IMR-90 (cell line): ENCODE results near the gene SPATA17. TPM values are rescaled to one million over a fixed set of nuclear protein-coding genes. Genes with fewer than 3 reads are reported as not detected.

Experiments
- ATAC-seq: fragments of 200-7000 bp; cut with Tn5 transposase; 2 replicates; pipeline ENCODE4 v1.9.1; 2020; ENCODE audit warnings: low read depth, mild to moderate bottlenecking, moderate library complexity
- BruUV-seq: library from RNA; stranded (reverse); fragments of 400-500 nt; replicated peaks from 2 replicates; lab custom pipeline; 2021; lab: Mats Ljungman, UMichigan
- CTCF ChIA-PET: fragments of 300-600 bp; formaldehyde crosslinking; extraction: SDS; loops from one replicate; lab custom pipeline; 2021; ENCODE audit warnings: antibody characterized with exemption; lab: Yijun Ruan, JAX
- POLR2A ChIA-PET: fragments of 300-600 bp; sonication (Branson Sonifier 250); formaldehyde crosslinking; loops from one replicate; lab custom pipeline; 2022; ENCODE audit warnings: antibody characterized with exemption; ENCODE audit not compliant: unreplicated experiment; lab: Charles Lee
- DNase-seq: peaks from one replicate; pipeline ENCODE4 v3.0.0; 2013
- H2AFZ ChIP-seq: replicated peaks from 2 replicates; pipeline ENCODE3; 2013; ENCODE audit warnings: low read length, mild to moderate bottlenecking; ENCODE audit not compliant: poor library complexity
- H2AK5ac ChIP-seq: 2 replicates; pipeline ENCODE4 v1.6.1; 2013; ENCODE audit warnings: low read depth, low read length, inconsistent platforms
- H2AK9ac ChIP-seq: replicated peaks from 2 replicates; pipeline ENCODE3; 2013; ENCODE audit warnings: mild to moderate bottlenecking, low read depth, low read length, moderate library complexity; ENCODE audit not compliant: poor library complexity
- H2BK120ac ChIP-seq: 2 replicates; pipeline ENCODE4 v1.6.1; 2013; ENCODE audit warnings: low read depth, low read length, inconsistent platforms
- H2BK15ac ChIP-seq: 3 replicates; pipeline ENCODE4 v1.6.1; 2013; ENCODE audit warnings: low read depth, low read length, inconsistent platforms
- H2BK20ac ChIP-seq: 2 replicates; pipeline ENCODE4 v1.6.1; 2013; ENCODE audit warnings: low read depth, mild to moderate bottlenecking, inconsistent platforms, low read length, moderate library complexity
- H2BK5ac ChIP-seq: 2 replicates; pipeline ENCODE4 v1.6.1; 2013; ENCODE audit warnings: mild to moderate bottlenecking, low read depth, low read length, inconsistent platforms; ENCODE audit not compliant: poor library complexity, severe bottlenecking
- H3K14ac ChIP-seq: replicated peaks from 2 replicates; pipeline ENCODE4 v1.6.1; 2013; ENCODE audit warnings: low read depth, low read length, inconsistent platforms
- H3K18ac ChIP-seq: 2 replicates; pipeline ENCODE4 v1.6.1; 2013; ENCODE audit warnings: low read depth, low read length, control low read depth
- H3K23ac ChIP-seq: 2 replicates; pipeline ENCODE4 v1.6.1; 2013; ENCODE audit warnings: low read depth, low read length, inconsistent platforms
- H3K27ac ChIP-seq: 2 replicates; pipeline ENCODE4 v1.5.1; 2013; ENCODE audit warnings: mild to moderate bottlenecking, control low read depth, low read length; ENCODE audit not compliant: insufficient read depth
- H3K27me3 ChIP-seq: 2 replicates; pipeline ENCODE4 v1.6.1; 2013; ENCODE audit warnings: low read length; ENCODE audit not compliant: control insufficient read depth, insufficient read depth
- H3K36me3 ChIP-seq: 2 replicates; pipeline ENCODE4 v1.6.1; 2013; ENCODE audit warnings: low read length, mixed read lengths; ENCODE audit not compliant: control insufficient read depth, insufficient read depth
- H3K4ac ChIP-seq: 2 replicates; pipeline ENCODE4 v1.6.1; 2013; ENCODE audit warnings: low read depth, low read length, inconsistent platforms
- H3K4me1 ChIP-seq: 2 replicates; pipeline ENCODE4 v1.6.1; 2013; ENCODE audit warnings: low read length, mixed read lengths; ENCODE audit not compliant: control insufficient read depth, insufficient read depth
- H3K4me2 ChIP-seq: 2 replicates; pipeline ENCODE4 v1.6.1; 2013; ENCODE audit warnings: low read depth, mild to moderate bottlenecking, control low read depth, low read length, moderate library complexity
- H3K4me3 ChIP-seq: 2 replicates; pipeline ENCODE4 v1.5.1; 2013; ENCODE audit warnings: low read depth, mild to moderate bottlenecking, control low read depth, low read length, moderate library complexity; ENCODE audit not compliant: insufficient read depth
- H3K56ac ChIP-seq: 2 replicates; pipeline ENCODE4 v1.6.1; 2013; ENCODE audit warnings: low read length, inconsistent platforms; ENCODE audit not compliant: insufficient read depth; ENCODE audit errors: extremely low read depth
- H3K79me1 ChIP-seq, 2 experiments: 2 replicates each; pipeline ENCODE4 v1.6.1; 2013; ENCODE audit warnings: low read length in 2 of 2, inconsistent platforms in 1 of 2, low read depth in 1 of 2
- H3K9ac ChIP-seq: 2 replicates; pipeline ENCODE4 v1.6.1; 2013; ENCODE audit warnings: low read depth, low read length, control low read depth
- H3K9me1 ChIP-seq: 2 replicates; pipeline ENCODE4 v1.6.1; 2013; ENCODE audit warnings: low read length, inconsistent platforms; ENCODE audit not compliant: insufficient read depth
- H3K9me3 ChIP-seq: 2 replicates; pipeline ENCODE4 v1.6.1; 2013; ENCODE audit warnings: low read length; ENCODE audit not compliant: control insufficient read depth, insufficient read depth
- H4K20me1 ChIP-seq: 2 replicates; pipeline ENCODE4 v1.6.1; 2013; ENCODE audit warnings: low read length, inconsistent platforms; ENCODE audit not compliant: insufficient read depth
- H4K5ac ChIP-seq: 2 replicates; pipeline ENCODE4 v1.6.1; 2013; ENCODE audit warnings: mild to moderate bottlenecking, low read depth, low read length, control low read depth
- H4K8ac ChIP-seq, 2 experiments: 2 replicates each; pipeline ENCODE4 v1.6.1; 2013; ENCODE audit warnings: low read depth in 2 of 2, low read length in 2 of 2, control low read depth in 1 of 2, inconsistent platforms in 1 of 2
- H4K91ac ChIP-seq: 2 replicates; pipeline ENCODE4 v1.6.1; 2013; ENCODE audit warnings: low read depth, low read length, inconsistent platforms; ENCODE audit not compliant: insufficient read depth
- CEBPB ChIP-seq: IDR thresholded peaks from 2 replicates; pipeline ENCODE4 v1.6.1; 2012; ENCODE audit warnings: low read depth, low read length, improper control_type of control experiment
- FOS ChIP-seq: fragments of 150-350 bp; IDR thresholded peaks from 2 replicates; pipeline ENCODE4 v1.6.1; 2016; ENCODE audit warnings: low read depth, low read length
- MAFK ChIP-seq: IDR thresholded peaks from 2 replicates; pipeline ENCODE4 v1.6.1; 2012; ENCODE audit warnings: low read depth, low read length, improper control_type of control experiment
- MAZ ChIP-seq: IDR thresholded peaks from 2 replicates; pipeline ENCODE4 v1.6.1; 2012; ENCODE audit warnings: low read depth, mild to moderate bottlenecking, low read length, improper control_type of control experiment, moderate library complexity, borderline replicate concordance
- RAD21 ChIP-seq: IDR thresholded peaks from 2 replicates; pipeline ENCODE4 v1.6.1; 2012; ENCODE audit warnings: low read length, improper control_type of control experiment
- RCOR1 ChIP-seq: IDR thresholded peaks from 2 replicates; pipeline ENCODE4 v1.6.1; 2012; ENCODE audit warnings: mild to moderate bottlenecking, low read length, improper control_type of control experiment; ENCODE audit not compliant: insufficient replicate concordance
- RFX5 ChIP-seq: IDR thresholded peaks from 2 replicates; pipeline ENCODE4 v1.8.0; 2012; ENCODE audit warnings: low read depth, mild to moderate bottlenecking, low read length, moderate library complexity
- SMC3 ChIP-seq: fragments of 150-350 bp; IDR thresholded peaks from 2 replicates; pipeline ENCODE4 v1.6.1; 2016; ENCODE audit warnings: low read depth, mild to moderate bottlenecking, antibody characterized with exemption, low read length, moderate library complexity
- dilution Hi-C: fragments of 300-500 bp; cut with HindIII; formaldehyde crosslinking; loops from one replicate; pipeline ENCODE4 v1.14.3; 2018; ENCODE audit warnings: low sequenced_read_pairs; ENCODE audit not compliant: unreplicated experiment
- in situ Hi-C: fragments of 300-500 bp; cut with MboI; formaldehyde crosslinking; loops from 3 replicates; pipeline ENCODE4 v1.14.3; 2019; ENCODE audit warnings: low sequenced_read_pairs, inconsistent platforms, mixed read lengths
- intact Hi-C: fragments of 100-400 bp; cut with micrococcal nuclease; formaldehyde crosslinking; loops from 2 replicates; pipeline ENCODE4 v1.10.0; 2022
- polyA plus RNA-seq, 3 experiments: library from polyadenylated mRNA; depleted of rRNA; stranded (reverse); fragments of >200 nt; gene quantifications; 2 replicates each; pipeline ENCODE4 v1.2.3, GENCODE V29; 2012; ENCODE audit warnings: low replicate concordance in 1 of 3
- total RNA-seq: library from RNA; depleted of rRNA; stranded (reverse); fragments of >200 nt; gene quantifications from 2 replicates; pipeline ENCODE4 v1.2.3, GENCODE V29; 2012
- TF ChIP-seq, protein P1 (sequence below): fragments of 150-350 bp; IDR thresholded peaks from 2 replicates; pipeline ENCODE4 v1.6.1; 2017; ENCODE audit warnings: mild to moderate bottlenecking, antibody characterized with exemption, low read length, low read depth

Gene SPATA17
- total and polyA plus RNA-seq, 2 of the 4 experiments (the other 2 are of a cell fraction): 0.03 to 0.18 TPM

DNA sequence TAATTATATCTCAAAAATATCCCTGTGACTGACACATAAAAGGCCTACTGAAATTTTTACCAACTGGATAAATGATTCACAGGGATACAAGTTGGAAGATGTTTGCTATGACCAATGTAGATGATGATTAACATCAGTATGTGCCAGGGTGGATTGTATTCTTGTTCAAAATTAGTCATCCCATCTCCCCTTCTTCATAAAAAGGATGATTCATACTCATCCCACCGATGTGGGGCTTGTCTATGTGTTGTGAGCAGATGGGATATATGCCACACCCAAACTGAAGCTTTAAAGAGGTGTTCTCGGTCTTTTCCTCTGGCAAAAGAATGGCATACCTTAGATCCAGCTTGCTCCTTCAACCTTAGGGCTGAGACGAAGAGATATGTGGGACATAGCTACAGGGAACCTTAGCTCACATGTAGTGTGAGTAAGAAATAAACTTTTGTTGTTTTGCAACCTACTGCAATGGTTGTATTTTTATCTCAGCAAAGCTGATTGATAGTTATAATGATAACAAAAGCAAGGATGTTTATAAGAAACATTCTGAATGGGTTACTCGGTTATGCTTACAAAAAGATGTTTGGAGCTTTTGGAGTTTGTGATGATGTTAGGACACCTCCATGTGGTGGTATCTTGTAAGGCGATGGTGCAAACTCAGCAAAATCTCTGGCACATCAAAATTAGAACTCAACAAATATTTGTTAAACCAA lies 29.4 kb downstream of the SPATA17 start (continued):
- TF ChIP-seq SMC3: peak; percentile 54; the same call in 1 of the 2 replicates
- TF ChIP-seq MAFK: peak; percentile 97
- TF ChIP-seq CEBPB: peak; percentile 91

DNA sequence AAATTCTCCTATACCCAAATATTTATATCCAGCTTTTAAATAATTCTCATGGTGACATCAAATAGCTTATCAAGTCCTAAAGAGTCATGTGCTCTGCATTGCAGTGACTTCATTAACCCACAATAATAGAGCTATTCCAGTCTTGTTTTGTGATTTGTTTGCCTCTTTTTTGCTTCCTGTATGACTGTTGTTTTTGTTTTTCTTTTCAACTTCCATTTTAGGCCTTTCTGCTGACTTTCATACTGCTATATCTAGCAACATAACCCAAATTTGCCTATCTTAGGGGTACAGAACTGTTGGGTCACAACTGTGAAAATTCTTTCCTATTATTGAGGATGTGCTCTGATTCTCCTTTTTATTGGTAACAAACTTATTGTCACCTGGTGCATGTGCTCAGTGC lies 30.3 kb downstream of the SPATA17 start:
- H2AK5ac ChIP-seq: 0 out of 2 replicates have a peak overlapping the region, but pooled peaks have one; percentile 15
- H3K18ac ChIP-seq: peak overlapping the region; percentile 96
- DNase-seq (no peak), ATAC-seq (0 out of 2 replicates have a peak, but pooled peaks have one; percentile 12)
- H4K91ac ChIP-seq: peak overlapping the region; percentile 52; the same call in 1 of the 2 replicates
- dilution Hi-C loops (no loop called here), intact Hi-C loops (loop anchor here (2.0 to 10.0 kb wide), 5 partner anchors 243 to 1669 kb away; no protein-coding TSS in a partner anchor), in situ Hi-C loops (loop anchor here (25.0 kb wide), 2 partner anchors 899 to 1674 kb away; no protein-coding TSS in a partner anchor)
- H2BK5ac ChIP-seq: peak overlapping the region; percentile 64
- no peaks in the 10 kb centered on the region for H3K79me1 ChIP-seq
- peak overlapping the region; percentile 72; the same call in 1 of the 2 replicates for H3K23ac ChIP-seq
- peak overlapping the region; percentile 76 for H2BK120ac ChIP-seq
- H4K8ac ChIP-seq: peak overlapping the region; percentile 18 to 57; a peak in 3 of 4 replicates
- TF ChIP-seq, protein P1, sequence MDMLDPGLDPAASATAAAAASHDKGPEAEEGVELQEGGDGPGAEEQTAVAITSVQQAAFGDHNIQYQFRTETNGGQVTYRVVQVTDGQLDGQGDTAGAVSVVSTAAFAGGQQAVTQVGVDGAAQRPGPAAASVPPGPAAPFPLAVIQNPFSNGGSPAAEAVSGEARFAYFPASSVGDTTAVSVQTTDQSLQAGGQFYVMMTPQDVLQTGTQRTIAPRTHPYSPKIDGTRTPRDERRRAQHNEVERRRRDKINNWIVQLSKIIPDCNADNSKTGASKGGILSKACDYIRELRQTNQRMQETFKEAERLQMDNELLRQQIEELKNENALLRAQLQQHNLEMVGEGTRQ: no peak
- TF ChIP-seq SMC3 (no peak), FOS (no peak), RCOR1 (no peak), MAFK (no peak), MAZ (no peak), RFX5 (no peak), RAD21 (no peak)
- no peaks in the 10 kb centered on the region for H3K36me3 ChIP-seq
- no peaks in the 10 kb centered on the region for H3K27me3 ChIP-seq
- peak overlapping the region; percentile 75; the same call in 1 of the 2 replicates for H3K4me2 ChIP-seq
- no peaks in the 10 kb centered on the region for H4K20me1 ChIP-seq
- H3K56ac ChIP-seq: no peak overlapping the region
- peak overlapping the region; percentile 48; the same call in 1 of the 2 replicates for H3K14ac ChIP-seq
- H3K4ac ChIP-seq: peak overlapping the region; percentile 53; the same call in 1 of the 2 replicates
- H2AFZ ChIP-seq: no peak overlapping the region
- H3K9me1 ChIP-seq: no peaks in the 10 kb centered on the region; the same call in 1 of the 2 replicates
- no peaks in the 10 kb centered on the region for H3K9me3 ChIP-seq
- H3K27ac ChIP-seq: peak overlapping the region; percentile 34; the same call in 1 of the 2 replicates
- H2BK15ac ChIP-seq: peak overlapping the region; percentile 74; the same call in 2 of the 3 replicates
- POLR2A ChIA-PET: interaction anchor here (0.6 kb wide), 1 partner anchor 338 kb away, joined by 3 read pairs; no protein-coding TSS in a partner anchor
- no peak overlapping the region for H2AK9ac ChIP-seq
- peaks cover 5% of the 10 kb centered on the region for H3K4me1 ChIP-seq
- peak overlapping the region; percentile 74; the same call in 1 of the 2 replicates for H4K5ac ChIP-seq
- peak overlapping the region; percentile 81 for H2BK20ac ChIP-seq
- CTCF ChIA-PET: interaction anchor here (0.6 to 1.4 kb wide), 7 partner anchors 9 to 1550 kb away, joined by 3 to 8 read pairs (median 4); partner anchors contain the start of genes GPATCH2 and SPATA17
- no peak overlapping the region for H3K4me3 ChIP-seq
- no TSS peak for BruUV-seq
- no peak overlapping the region for H3K9ac ChIP-seq
